GM21723 (cell line): ENCODE measurements around the gene GRIK2.

ENCODE experiments used
- ATAC-seq: cut with Tn5 transposase; IDR thresholded peaks from one replicate; pipeline ENCODE4 v1.9.1; 2021; ENCODE audit warnings: mild to moderate bottlenecking, moderate library complexity; ENCODE audit not compliant: unreplicated experiment

GRIK2 gene

DNA sequence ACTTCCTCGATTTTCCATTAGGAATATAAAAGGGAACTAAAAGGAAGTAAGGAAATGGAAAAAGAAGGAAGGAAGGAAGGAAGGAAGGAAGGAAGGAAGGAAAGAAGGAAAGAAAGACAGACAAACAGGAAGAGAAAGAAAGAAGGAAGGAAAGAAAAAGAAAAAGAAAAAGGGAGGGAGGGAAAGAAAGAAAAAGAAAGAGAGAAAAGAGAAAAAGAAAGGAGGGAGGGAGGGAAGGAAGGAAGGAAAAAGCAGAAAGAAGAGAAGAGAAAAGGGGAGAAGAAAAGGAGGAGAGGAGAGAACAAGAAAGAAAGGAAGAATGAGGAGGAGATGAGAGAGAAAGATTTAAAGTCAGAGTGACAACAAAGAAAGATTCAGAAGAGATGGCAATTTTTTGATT, 724.5 kb downstream of the GRIK2 start:
- no peak for ATAC-seq
